ENCODE measurements around the gene SLC34A2. TPM values are rescaled to one million over a fixed set of nuclear protein-coding genes. Genes with fewer than 3 reads are reported as not detected.
A peak's percentile ranks its signal among the peaks of the same experiment; 100 is the strongest.

Gene SLC34A2
- total and polyA plus RNA-seq, 8 donors, result 140 to 3,249 (median 368) TPM

DNA sequence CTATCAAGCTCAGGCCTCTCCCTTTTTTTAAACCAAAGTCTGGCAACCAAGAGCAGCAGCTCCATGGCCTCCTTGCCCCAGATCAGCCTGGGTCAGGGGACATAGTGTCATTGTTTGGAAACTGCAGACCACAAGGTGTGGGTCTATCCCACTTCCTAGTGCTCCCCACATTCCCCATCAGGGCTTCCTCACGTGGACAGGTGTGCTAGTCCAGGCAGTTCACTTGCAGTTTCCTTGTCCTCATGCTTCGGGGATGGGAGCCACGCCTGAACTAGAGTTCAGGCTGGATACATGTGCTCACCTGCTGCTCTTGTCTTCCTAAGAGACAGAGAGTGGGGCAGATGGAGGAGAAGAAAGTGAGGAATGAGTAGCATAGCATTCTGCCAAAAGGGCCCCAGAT, 21.5 kb downstream of the SLC34A2 start:
- TF ChIP-seq, protein P1, sequence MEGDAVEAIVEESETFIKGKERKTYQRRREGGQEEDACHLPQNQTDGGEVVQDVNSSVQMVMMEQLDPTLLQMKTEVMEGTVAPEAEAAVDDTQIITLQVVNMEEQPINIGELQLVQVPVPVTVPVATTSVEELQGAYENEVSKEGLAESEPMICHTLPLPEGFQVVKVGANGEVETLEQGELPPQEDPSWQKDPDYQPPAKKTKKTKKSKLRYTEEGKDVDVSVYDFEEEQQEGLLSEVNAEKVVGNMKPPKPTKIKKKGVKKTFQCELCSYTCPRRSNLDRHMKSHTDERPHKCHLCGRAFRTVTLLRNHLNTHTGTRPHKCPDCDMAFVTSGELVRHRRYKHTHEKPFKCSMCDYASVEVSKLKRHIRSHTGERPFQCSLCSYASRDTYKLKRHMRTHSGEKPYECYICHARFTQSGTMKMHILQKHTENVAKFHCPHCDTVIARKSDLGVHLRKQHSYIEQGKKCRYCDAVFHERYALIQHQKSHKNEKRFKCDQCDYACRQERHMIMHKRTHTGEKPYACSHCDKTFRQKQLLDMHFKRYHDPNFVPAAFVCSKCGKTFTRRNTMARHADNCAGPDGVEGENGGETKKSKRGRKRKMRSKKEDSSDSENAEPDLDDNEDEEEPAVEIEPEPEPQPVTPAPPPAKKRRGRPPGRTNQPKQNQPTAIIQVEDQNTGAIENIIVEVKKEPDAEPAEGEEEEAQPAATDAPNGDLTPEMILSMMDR (IDR thresholded peaks at IDR 0.05), result no peak
- ATAC-seq (peak; percentile 5), DNase-seq (no peak)
- no peak overlapping the region for H3K4me3 ChIP-seq
- intact Hi-C loops (cut with DNase I), result no loop called here
- H3K9me3 ChIP-seq, result no peaks in the 10 kb centered on the region
- peaks cover 0 to 16% of the 10 kb centered on the region in 2 donors for H3K36me3 ChIP-seq
- no peaks in the 10 kb centered on the region for H3K4me1 ChIP-seq
- no peaks in the 10 kb centered on the region for H3K27me3 ChIP-seq
- no peak overlapping the region for H3K27ac ChIP-seq

DNA sequence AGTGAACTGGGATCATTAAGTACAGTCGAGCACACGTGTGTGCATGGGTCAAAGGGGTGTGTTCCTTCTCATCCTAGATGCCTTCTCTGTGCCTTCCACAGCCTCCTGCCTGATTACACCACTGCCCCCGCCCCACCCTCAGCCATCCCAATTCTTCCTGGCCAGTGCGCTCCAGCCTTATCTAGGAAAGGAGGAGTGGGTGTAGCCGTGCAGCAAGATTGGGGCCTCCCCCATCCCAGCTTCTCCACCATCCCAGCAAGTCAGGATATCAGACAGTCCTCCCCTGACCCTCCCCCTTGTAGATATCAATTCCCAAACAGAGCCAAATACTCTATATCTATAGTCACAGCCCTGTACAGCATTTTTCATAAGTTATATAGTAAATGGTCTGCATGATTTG, 22.3 kb downstream of the SLC34A2 start:
- TF ChIP-seq, protein P1 (IDR thresholded peaks at IDR 0.05), result no peak
- ATAC-seq (peak; percentile 12), DNase-seq (no peak)
- intact Hi-C loops (cut with DNase I), result no loop called here
- Histone ChIP-seq H3K4me1 (no peaks in the 10 kb centered on the region), H3K4me3 (no peak overlapping the region), H3K36me3 (peaks cover 0 to 16% of the 10 kb centered on the region in 2 donors), H3K9me3 (no peaks in the 10 kb centered on the region), H3K27me3 (no peaks in the 10 kb centered on the region), H3K27ac (no peak overlapping the region)

DNA sequence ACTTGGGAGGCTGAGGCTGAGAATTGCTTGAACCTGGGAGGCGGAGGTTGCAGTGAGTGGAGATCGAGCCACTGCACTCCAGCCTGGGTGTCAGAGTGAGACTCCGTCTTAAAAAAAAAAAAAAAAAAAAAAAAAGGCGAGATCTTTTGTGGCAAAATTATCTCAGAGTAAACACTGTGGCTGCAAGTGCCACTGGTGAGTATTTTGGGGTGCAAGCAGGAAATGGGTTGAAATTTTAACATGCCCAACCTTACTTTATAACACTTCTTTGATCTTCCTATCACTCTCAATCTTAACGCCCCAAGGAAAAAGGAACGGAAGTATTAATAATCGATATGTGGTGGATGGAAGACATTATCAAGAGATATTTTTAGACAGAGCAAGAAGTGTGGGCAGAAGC, 32.1 kb downstream of the SLC34A2 start:
- Histone ChIP-seq H3K4me1 (no peaks in the 10 kb centered on the region), H3K9me3 (peaks cover 0 to 16% of the 10 kb centered on the region in 2 donors), H3K27ac (no peak overlapping the region), H3K27me3 (no peaks in the 10 kb centered on the region), H3K4me3 (no peak overlapping the region), H3K36me3 (no peaks in the 10 kb centered on the region)
- intact Hi-C loops (cut with DNase I), result no loop called here
- TF ChIP-seq, protein P1 (IDR thresholded peaks at IDR 0.05), result no peak
- ATAC-seq, result no peak
- no peak for DNase-seq

DNA sequence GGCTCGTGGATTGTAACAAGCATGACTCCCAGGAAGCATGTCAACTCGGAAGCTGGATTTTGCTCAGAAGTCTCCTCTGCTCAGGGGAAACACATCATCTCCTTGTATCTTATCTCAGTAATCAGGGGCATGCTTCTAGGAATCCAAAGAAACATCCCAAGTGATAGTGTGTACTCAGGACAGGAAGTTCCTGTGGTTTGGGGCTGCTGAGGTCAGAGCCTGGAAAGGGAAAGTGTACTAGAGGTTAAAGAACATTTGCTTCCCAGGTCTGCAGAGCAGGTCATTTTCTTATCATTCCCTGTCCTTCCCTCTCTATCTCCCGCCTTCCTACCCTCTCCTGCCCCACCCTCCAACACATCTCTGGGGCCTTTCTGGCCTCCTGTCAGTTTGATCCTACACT, 38.8 kb downstream of the SLC34A2 start:
- no peak for DNase-seq
- Histone ChIP-seq H3K36me3 (no peaks in the 10 kb centered on the region), H3K4me1 (no peaks in the 10 kb centered on the region), H3K9me3 (peaks cover 0 to 16% of the 10 kb centered on the region in 2 donors), H3K27me3 (no peaks in the 10 kb centered on the region), H3K4me3 (no peak overlapping the region), H3K27ac (no peak overlapping the region)
- TF ChIP-seq, protein P1 (IDR thresholded peaks at IDR 0.05), result no peak
- ATAC-seq, result no peak
- intact Hi-C loops (cut with DNase I), result no loop called here

DNA sequence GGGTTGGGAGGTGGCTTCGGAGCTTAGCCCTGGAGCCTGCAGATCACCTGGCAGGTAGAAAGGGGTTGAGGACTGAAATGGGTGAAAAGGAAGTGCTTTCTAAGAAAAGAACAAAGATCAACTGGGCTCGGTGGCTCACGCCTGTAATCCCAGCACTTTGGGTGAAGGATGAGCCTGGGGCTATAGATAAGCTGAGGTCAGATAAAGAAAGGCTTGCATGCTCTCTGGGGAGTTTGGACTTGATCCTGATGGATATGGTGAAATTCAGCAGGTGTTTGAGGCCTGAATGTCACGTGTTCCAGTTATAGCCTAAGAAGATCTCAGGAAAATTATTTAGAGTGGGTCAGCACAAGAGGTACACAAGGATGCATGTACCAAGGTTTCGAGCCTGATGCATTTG, 40.8 kb downstream of the SLC34A2 start:
- TF ChIP-seq, protein P1 (IDR thresholded peaks at IDR 0.05), result no peak
- no peak overlapping the region for H3K4me3 ChIP-seq
- no peaks in the 10 kb centered on the region for H3K36me3 ChIP-seq
- intact Hi-C loops (cut with DNase I), result no loop called here
- no peak overlapping the region for H3K27ac ChIP-seq
- no peak for DNase-seq
- H3K27me3 ChIP-seq, result no peaks in the 10 kb centered on the region
- ATAC-seq, result no peak
- no peaks in the 10 kb centered on the region for H3K4me1 ChIP-seq
- peaks cover 0 to 10% of the 10 kb centered on the region in 2 donors for H3K9me3 ChIP-seq
